OCI-LY7 (cell line): ENCODE results near the gene RPL37A. TPM values are rescaled to one million over a fixed set of nuclear protein-coding genes. Genes with fewer than 3 reads are reported as not detected.

Experiments used
- BruUV-seq: library from RNA; stranded (reverse); fragments of 400-500 nt; replicated peaks from 2 replicates; lab custom pipeline; 2021; lab: Mats Ljungman, UMichigan
- CTCF ChIA-PET: fragments of 300-600 bp; sonication (Branson Sonifier 250); formaldehyde crosslinking; loops from one replicate; lab custom pipeline; 2022; ENCODE audit warnings: antibody characterized with exemption; ENCODE audit not compliant: unreplicated experiment; lab: Charles Lee
- POLR2A ChIA-PET: fragments of 300-600 bp; sonication (Branson Sonifier 250); formaldehyde crosslinking; loops from one replicate; lab custom pipeline; 2022; ENCODE audit warnings: antibody characterized with exemption; lab: Charles Lee
- DNase-seq: peaks from one replicate; pipeline ENCODE4 v3.0.0-alpha.2; 2015; ENCODE audit warnings: low spot score
- H2AFZ ChIP-seq: fragments of 200-600 bp; sonication (generic), shearing (Covaris generic); 2 replicates; pipeline ENCODE4 v1.6.1; 2014; ENCODE audit warnings: mild to moderate bottlenecking, antibody characterized with exemption, low read length, moderate library complexity
- H3K27ac ChIP-seq: fragments of 200-600 bp; sonication (generic); 2 replicates; pipeline ENCODE4 v1.5.1; 2014; ENCODE audit warnings: mixed run types, low read depth, mild to moderate bottlenecking, moderate library complexity, low read length, inconsistent platforms; ENCODE audit not compliant: poor library complexity, severe bottlenecking
- H3K36me3 ChIP-seq: fragments of 200-600 bp; sonication (generic); 2 replicates; pipeline ENCODE4 v1.6.1; 2014; ENCODE audit warnings: mild to moderate bottlenecking, antibody characterized with exemption, low read length, moderate library complexity, mixed read lengths; ENCODE audit not compliant: insufficient read depth
- H3K4me1 ChIP-seq: fragments of 200-600 bp; sonication (generic); 2 replicates; pipeline ENCODE4 v1.5.1; 2014; ENCODE audit warnings: mild to moderate bottlenecking, low read length; ENCODE audit not compliant: insufficient read depth, poor library complexity, severe bottlenecking
- H3K4me2 ChIP-seq: fragments of 200-600 bp; sonication (generic); 2 replicates; pipeline ENCODE4 v1.6.1; 2014; ENCODE audit warnings: mild to moderate bottlenecking, low read length
- H3K4me3 ChIP-seq: fragments of 200-600 bp; sonication (generic); 2 replicates; pipeline ENCODE4 v1.5.1; 2014; ENCODE audit warnings: mild to moderate bottlenecking, low read depth, low read length; ENCODE audit not compliant: poor library complexity, severe bottlenecking
- H3K79me2 ChIP-seq: fragments of 200-600 bp; sonication (generic); 2 replicates; pipeline ENCODE4 v1.6.1; 2016; ENCODE audit warnings: low read depth, mild to moderate bottlenecking, low read length, moderate library complexity, mixed read lengths; ENCODE audit not compliant: insufficient read depth
- H3K9me2 ChIP-seq: fragments of 200-600 bp; sonication (generic); 2 replicates; pipeline ENCODE4 v1.6.1; 2016; ENCODE audit warnings: mild to moderate bottlenecking, low read length, mixed read lengths; ENCODE audit not compliant: insufficient read depth
- H3K9me3 ChIP-seq: fragments of 200-600 bp; sonication (generic); 2 replicates; pipeline ENCODE4 v1.6.1; 2014; ENCODE audit warnings: mild to moderate bottlenecking, mixed run types, low read length, mixed read lengths
- H4K20me1 ChIP-seq: fragments of 200-600 bp; sonication (generic); 2 replicates; pipeline ENCODE4 v1.6.1; 2014; ENCODE audit warnings: mild to moderate bottlenecking, antibody characterized with exemption, low read length, moderate library complexity, mixed read lengths; ENCODE audit not compliant: insufficient read depth
- CTCF ChIP-seq: fragments of 200-600 bp; sonication (generic); conservative IDR thresholded peaks from 2 replicates; pipeline ENCODE4 v1.5.1; 2014; ENCODE audit warnings: mild to moderate bottlenecking, antibody characterized with exemption, low read length, moderate library complexity, mixed read lengths
- EZH2phosphoT487 ChIP-seq: fragments of 200-600 bp; sonication (generic); IDR thresholded peaks from 2 replicates; pipeline ENCODE4 v1.6.1; 2018; ENCODE audit warnings: low read depth, borderline replicate concordance, mild to moderate bottlenecking, mixed run types, antibody characterized with exemption, low read length, moderate library complexity, mixed read lengths
- intact Hi-C: fragments of 100-400 bp; cut with micrococcal nuclease; formaldehyde crosslinking; loops from one replicate; pipeline ENCODE4 v1.10.0; 2022; ENCODE audit not compliant: unreplicated experiment
- total RNA-seq, 2 experiments: library from RNA; depleted of rRNA in 1 of 2; stranded (reverse); fragments of >200 nt in 1 of 2; shearing (Covaris generic) in 1 of 2; gene quantifications; 2 replicates each; pipeline ENCODE4 v1.2.3, GENCODE V29; 2014 to 2022

The RPL37A gene
- total RNA-seq, 2 experiments from 2014 or later: 3,500 to 4,020 TPM

DNA sequence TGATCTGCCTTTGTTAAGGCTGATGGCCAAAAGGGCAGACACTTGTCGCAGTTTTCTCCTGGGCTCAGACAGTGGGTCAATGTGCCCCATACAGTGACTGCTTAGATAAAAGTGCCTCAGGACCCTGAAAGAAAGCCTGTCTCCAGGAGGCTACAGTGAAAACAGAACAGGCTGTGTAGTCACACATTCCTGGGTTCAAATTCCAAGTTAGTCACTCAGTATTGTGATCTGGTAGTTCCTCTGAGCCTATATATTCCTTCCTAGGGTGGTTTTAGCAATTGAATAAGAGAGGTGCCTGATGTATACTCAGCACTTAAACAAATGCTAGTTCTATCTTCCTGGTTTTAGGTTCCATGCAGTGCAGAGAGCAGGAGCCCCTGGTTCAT is 54.4 kb downstream of the RPL37A start:
- intact Hi-C loops: no loop called here
- TF ChIP-seq CTCF: no peak
- TF ChIP-seq EZH2phosphoT487: no peak
- no peaks in the 10 kb centered on the region for H4K20me1 ChIP-seq
- H3K9me2 ChIP-seq: no peaks in the 10 kb centered on the region
- no TSS peak for BruUV-seq
- no peaks in the 10 kb centered on the region for H3K4me1 ChIP-seq
- H3K36me3 ChIP-seq: no peaks in the 10 kb centered on the region
- H3K79me2 ChIP-seq: no peaks in the 10 kb centered on the region
- CTCF ChIA-PET: no interaction called here
- H3K4me3 ChIP-seq: no peak overlapping the region
- POLR2A ChIA-PET: no interaction called here
- H2AFZ ChIP-seq: no peak overlapping the region
- H3K4me2 ChIP-seq: no peak overlapping the region
- H3K9me3 ChIP-seq: no peaks in the 10 kb centered on the region
- no peak overlapping the region for H3K27ac ChIP-seq
- no peak for DNase-seq

Other genes with a start within 250 kb of the RPL37A start
- gene MARCHF4, start 126.4 kb upstream of the RPL37A start, total RNA-seq (2014; rRNA removed; shearing (Covaris generic)): not detected in 2 replicates
- gene MARCHF4, start 126.4 kb upstream of the RPL37A start, total RNA-seq (2022): not detected in 2 replicates
- 11.0 and 12.2 TPM in 2 replicates for gene SMARCAL1, start 86.4 kb upstream of the RPL37A start, total RNA-seq (2014; rRNA removed; shearing (Covaris generic))
- 24.9 and 26.1 TPM in 2 replicates for gene SMARCAL1, start 86.4 kb upstream of the RPL37A start, total RNA-seq (2022)
- gene IGFBP2, start 134.6 kb downstream of the RPL37A start, total RNA-seq (2014; rRNA removed; shearing (Covaris generic)): 0.66 and 0.75 TPM in 2 replicates
- 0.81 TPM in 1 of 2 replicates, not detected in the other for gene IGFBP2, start 134.6 kb downstream of the RPL37A start, total RNA-seq (2022)
- gene IGFBP5, start 196.7 kb downstream of the RPL37A start, total RNA-seq (2014; rRNA removed; shearing (Covaris generic)): not detected in 2 replicates
- not detected in 2 replicates for gene IGFBP5, start 196.7 kb downstream of the RPL37A start, total RNA-seq (2022)